Stimulated activated naive CD8-positive, alpha-beta T cell treated with anti-CD3 and anti-CD28 coated beads, Interleukin-15, Interleukin-2, amounts not matched to agents 100 ng/mL and 50 ng/mL, for 24 hours (primary cell): ENCODE data around the gene NGEF.
"Not testable (repeated sequence)": the region's sequence is repeated elsewhere in the genome, so short reads cannot be mapped to it uniquely, and the experiment has no call there.

Source experiments
- H3K27ac Mint-ChIP-seq: one replicate; pipeline ENCODE4 v1.8.0; 2021; ENCODE audit warnings: mild to moderate bottlenecking, mixed read lengths
- H3K27me3 Mint-ChIP-seq: one replicate; pipeline ENCODE4 v1.8.0; 2021; ENCODE audit warnings: mixed read lengths
- H3K36me3 Mint-ChIP-seq: one replicate; pipeline ENCODE4 v1.8.0; 2021; ENCODE audit warnings: low read depth, mixed read lengths
- H3K4me1 Mint-ChIP-seq: one replicate; pipeline ENCODE4 v1.8.0; 2021; ENCODE audit warnings: low read depth, mixed read lengths
- H3K4me3 Mint-ChIP-seq: one replicate; pipeline ENCODE4 v1.8.0; 2021; ENCODE audit warnings: mild to moderate bottlenecking, mixed read lengths
- H3K9me3 Mint-ChIP-seq: one replicate; pipeline ENCODE4 v1.8.0; 2021; ENCODE audit warnings: mixed read lengths

Gene NGEF

GRCh38 chr2:232907718-232908085 lies 105.4 kb downstream of the NGEF start:
- not testable (repeated sequence) for H3K4me1 Mint-ChIP-seq, H3K4me3 Mint-ChIP-seq, H3K36me3 Mint-ChIP-seq, H3K27ac Mint-ChIP-seq
- H3K9me3 Mint-ChIP-seq = peaks cover 11% of the 10 kb centered on the region
- H3K27me3 Mint-ChIP-seq = peaks cover 33% of the 10 kb centered on the region

DNA sequence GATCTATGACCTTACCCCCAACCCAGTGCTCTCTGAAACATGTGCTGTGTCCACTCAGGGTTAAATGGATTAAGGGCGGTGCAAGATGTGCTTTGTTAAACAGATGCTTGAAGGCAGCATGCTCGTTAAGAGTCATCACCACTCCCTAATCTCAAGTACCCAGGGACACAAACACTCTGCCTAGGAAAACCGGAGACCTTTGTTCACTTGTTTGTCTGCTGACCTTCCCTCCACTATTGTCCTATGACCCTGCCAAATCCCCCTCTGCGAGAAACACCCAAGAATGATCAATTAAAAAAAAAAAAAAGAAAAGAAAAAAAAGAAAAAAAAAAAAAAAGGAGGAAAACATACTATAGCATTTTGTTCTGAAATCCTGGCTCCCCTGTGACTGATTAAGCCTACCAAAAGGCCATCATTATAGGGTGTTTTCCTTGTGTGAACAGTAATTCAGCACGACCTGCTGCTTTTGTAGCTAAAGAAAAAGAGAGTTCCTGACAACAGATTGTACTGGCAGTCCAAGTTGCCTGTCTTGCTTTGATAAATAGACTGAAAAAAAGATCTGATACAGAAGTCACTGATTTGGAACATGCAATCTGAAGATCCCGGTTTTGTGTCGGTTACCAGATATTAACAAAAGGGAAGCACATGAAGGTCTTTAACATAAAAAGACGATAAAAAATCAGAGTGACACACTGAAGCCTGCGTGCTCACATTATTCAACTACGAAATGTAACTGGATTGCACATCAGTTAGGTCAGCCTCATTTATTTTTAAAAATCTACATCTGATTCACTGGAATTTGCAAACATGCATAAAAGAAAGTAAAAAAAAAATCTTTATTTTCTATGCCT lies 106.0 kb downstream of the NGEF start:
- H3K27ac Mint-ChIP-seq, H3K36me3 Mint-ChIP-seq, H3K4me1 Mint-ChIP-seq, H3K4me3 Mint-ChIP-seq: not testable (repeated sequence)
- Mint-ChIP-seq H3K27me3 (peaks cover 29% of the 10 kb centered on the region), H3K9me3 (peaks cover 11% of the 10 kb centered on the region)

DNA sequence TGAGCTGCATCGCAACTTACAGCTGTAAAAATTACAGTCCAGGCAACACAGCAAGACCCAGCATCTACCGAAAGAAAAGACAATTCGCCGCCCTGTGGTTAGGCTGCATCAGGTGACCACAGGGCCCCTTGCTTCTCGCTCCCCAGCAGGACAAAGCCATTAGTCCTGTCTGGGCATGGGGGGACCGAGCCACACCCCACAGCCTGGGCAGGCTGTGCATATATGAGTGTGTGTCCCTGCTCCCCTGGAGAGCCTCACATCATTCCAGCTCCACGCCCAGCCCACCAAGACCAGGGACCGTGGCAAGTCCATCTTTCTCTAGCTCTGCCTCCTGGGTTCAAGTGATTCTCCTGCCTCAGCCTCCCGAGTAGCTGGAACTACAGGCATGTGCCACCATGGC lies 109.1 kb downstream of the NGEF start:
- Mint-ChIP-seq H3K9me3 (no peaks in the 10 kb centered on the region), H3K27ac (no peak overlapping the region), H3K4me1 (peaks cover 6% of the 10 kb centered on the region), H3K4me3 (no peak overlapping the region), H3K27me3 (peaks cover 6% of the 10 kb centered on the region), H3K36me3 (no peaks in the 10 kb centered on the region)

GRCh38 chr2:232901736-232902578 lies 111.1 kb downstream of the NGEF start:
- H3K36me3 Mint-ChIP-seq = no peaks in the 10 kb centered on the region
- H3K27ac Mint-ChIP-seq = no peak overlapping the region
- no peak overlapping the region for H3K4me3 Mint-ChIP-seq
- no peaks in the 10 kb centered on the region for H3K27me3 Mint-ChIP-seq
- no peaks in the 10 kb centered on the region for H3K9me3 Mint-ChIP-seq
- peaks cover 6% of the 10 kb centered on the region for H3K4me1 Mint-ChIP-seq

DNA sequence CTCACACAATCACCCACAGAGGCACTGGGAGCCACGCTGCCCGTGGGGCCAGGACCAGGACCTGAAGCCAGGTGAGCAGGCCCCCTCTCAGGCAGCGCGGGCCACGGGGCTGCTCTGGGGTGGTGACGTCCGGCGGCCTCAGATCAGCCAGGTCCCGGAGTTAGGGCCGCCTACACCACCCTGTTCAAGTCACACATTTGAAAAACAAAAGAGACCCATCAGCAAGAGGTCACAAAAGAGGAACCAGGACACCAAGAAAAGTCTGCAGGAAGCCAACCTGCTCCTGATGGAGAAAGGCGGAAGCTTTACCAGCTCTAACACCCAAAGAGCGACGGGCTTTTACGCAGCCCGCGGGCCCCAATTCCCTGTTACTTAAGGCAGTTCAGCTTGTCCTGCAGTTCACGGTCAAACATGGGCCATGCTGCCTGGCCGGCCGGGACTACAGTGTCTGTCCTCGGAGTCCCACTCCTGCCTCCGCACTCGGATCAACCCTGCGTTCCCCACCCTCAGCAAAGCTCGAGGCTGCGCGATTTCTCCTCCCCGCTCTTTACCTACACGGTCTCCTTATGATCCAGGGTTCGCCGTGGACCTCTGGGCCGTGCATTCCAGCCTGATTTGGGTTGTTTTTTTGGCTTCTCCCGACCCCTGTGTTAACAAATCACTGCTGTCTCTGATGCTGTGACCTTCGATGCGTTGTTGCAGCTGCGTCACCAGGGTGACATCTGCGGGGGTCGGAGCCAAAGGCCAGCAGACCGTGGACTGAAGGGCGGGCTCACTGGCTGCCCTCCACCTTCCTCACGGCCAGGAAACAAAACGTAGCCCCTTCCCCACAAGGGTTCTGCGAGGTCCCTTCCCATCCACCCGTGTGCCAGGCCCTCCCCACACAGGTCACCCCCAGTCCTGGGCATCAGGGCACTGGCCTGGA lies 112.0 kb downstream of the NGEF start:
- H3K27me3 Mint-ChIP-seq = no peaks in the 10 kb centered on the region
- no peak overlapping the region for H3K27ac Mint-ChIP-seq
- no peak overlapping the region for H3K4me3 Mint-ChIP-seq
- H3K36me3 Mint-ChIP-seq = no peaks in the 10 kb centered on the region
- no peaks in the 10 kb centered on the region for H3K9me3 Mint-ChIP-seq
- H3K4me1 Mint-ChIP-seq = peaks cover 8% of the 10 kb centered on the region

DNA sequence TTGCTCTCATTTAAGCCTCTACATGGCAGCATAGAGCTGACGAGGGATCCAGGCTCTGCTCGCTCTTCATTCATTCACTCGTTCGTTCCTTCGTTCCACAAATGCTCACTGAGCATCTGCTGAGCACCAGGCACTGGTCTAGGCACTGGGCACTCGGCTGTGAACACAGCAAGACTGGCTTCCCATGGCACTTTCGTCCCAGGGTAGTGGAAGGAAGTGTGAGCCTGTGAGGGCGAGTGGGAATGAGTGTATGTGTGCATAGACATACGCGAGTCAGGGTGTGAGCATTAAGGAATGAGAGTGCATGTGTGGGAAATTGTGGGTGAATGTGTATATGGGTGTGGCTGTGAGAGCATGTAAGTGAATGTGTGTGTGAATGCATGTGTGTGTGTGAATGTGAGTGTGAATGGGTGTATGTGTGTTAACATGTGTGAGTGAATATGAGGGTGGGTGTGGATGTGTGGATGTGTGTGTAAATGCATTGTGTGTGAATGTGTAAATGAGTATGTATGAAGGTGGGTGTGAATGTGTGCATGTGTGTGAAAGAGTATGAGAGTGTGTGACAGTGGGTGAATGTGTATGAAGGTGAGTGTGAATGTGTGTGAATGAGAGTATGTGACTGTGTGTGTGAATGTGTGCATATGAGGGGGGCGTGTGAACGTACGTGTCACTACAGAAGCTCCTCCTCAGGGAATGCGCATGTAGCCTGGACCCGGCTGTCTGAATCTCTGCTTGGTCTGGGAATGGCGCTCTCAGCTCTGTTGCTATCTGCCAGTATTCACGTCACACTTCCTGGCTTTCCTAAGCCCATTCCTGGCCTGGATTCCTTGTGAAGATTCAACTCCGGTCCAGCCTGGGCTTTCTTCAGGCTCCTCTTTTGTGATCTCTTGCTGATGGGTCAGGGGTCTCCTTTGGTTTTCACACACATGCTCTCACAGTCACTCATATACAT lies 114.2 kb downstream of the NGEF start:
- no peaks in the 10 kb centered on the region for H3K27me3 Mint-ChIP-seq
- peaks cover 11% of the 10 kb centered on the region for H3K4me1 Mint-ChIP-seq
- no peak overlapping the region for H3K4me3 Mint-ChIP-seq
- H3K36me3 Mint-ChIP-seq = no peaks in the 10 kb centered on the region
- H3K27ac Mint-ChIP-seq = no peak overlapping the region
- H3K9me3 Mint-ChIP-seq = no peaks in the 10 kb centered on the region

GRCh38 chr2:232897598-232898408 lies 115.3 kb downstream of the NGEF start:
- Mint-ChIP-seq H3K4me1 (peaks cover 11% of the 10 kb centered on the region), H3K27ac (no peak overlapping the region), H3K27me3 (no peaks in the 10 kb centered on the region), H3K4me3 (peak overlapping the region; percentile 6), H3K9me3 (no peaks in the 10 kb centered on the region), H3K36me3 (no peaks in the 10 kb centered on the region)

DNA sequence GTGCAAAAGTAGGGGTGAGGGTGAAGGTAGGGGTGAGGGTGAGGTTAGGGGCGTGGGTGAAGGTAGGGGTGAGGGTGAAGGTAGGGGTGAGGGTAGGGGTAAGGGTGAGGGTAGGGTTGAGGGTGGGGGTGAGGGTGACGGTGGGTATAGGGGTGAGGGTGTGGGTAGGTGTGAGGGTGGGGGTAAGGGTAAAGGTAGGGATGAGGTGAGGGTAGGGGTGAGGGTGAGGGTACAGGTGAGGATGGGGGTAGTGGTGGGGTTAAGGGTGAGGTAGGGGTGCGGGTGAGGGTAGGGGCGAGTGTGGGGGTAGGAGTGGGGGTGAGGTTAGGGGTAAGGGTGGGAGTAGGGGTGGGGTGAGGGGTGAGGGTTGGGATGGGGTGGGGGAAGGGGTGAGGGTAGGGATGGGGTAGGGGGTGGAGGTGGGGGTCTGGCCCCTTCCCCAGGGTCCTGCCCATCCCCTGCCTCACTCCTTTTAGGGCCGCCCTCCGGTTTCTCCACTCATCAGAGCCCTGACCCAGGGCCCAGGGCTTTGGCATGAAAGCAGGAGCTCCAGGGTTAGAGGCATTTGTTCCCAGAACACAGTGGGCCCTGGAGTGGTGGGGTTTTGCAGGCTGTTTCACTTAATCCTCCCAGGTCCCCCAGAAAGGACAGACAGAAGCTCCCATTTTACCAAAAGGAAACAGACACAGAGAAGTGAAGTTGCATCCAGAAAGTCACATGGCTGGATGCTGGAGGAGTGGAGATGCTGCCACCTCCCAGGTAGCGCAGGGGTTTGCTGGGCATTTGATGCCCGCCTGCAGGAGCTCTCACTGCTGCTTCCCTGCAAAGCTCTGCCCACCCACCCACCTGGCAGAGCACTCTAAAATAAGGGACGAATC lies 116.1 kb downstream of the NGEF start:
- H3K4me3 Mint-ChIP-seq = no peak overlapping the region
- no peak overlapping the region for H3K27ac Mint-ChIP-seq
- H3K36me3 Mint-ChIP-seq = no peaks in the 10 kb centered on the region
- H3K27me3 Mint-ChIP-seq = peaks cover 7% of the 10 kb centered on the region
- H3K4me1 Mint-ChIP-seq = peaks cover 8% of the 10 kb centered on the region
- no peaks in the 10 kb centered on the region for H3K9me3 Mint-ChIP-seq

GRCh38 chr2:232896111-232896510 lies 116.9 kb downstream of the NGEF start:
- H3K36me3 Mint-ChIP-seq = no peaks in the 10 kb centered on the region
- no peak overlapping the region for H3K4me3 Mint-ChIP-seq

DNA sequence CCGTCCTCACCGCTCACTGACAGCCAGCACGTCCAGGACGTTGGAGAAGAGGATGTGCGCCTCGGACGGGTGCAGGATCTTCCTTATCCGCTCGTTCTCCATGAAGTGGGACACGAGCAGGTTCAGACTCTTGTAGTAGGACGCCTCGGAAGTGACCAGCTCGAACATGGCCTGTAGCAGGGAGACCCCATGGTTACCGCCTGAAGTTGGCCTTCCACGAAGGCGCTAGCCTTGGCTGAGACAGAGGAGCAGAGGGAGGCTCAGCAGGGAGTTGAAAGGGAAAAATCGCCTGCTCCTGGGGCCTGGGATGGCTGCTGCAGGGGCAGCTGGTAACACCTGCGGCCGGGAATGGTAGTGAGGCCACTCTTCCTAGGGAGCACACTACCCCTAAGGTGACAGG lies 118.3 kb downstream of the NGEF start:
- peaks cover 5% of the 10 kb centered on the region for H3K4me1 Mint-ChIP-seq
- H3K4me3 Mint-ChIP-seq = no peak overlapping the region
- no peaks in the 10 kb centered on the region for H3K9me3 Mint-ChIP-seq
- no peak overlapping the region for H3K27ac Mint-ChIP-seq
- no peaks in the 10 kb centered on the region for H3K36me3 Mint-ChIP-seq
- peaks cover 15% of the 10 kb centered on the region for H3K27me3 Mint-ChIP-seq

More at GRCh38 chr2:232896111-232896510, 116.9 kb downstream of the NGEF start:
- Mint-ChIP-seq H3K27me3 (peaks cover 10% of the 10 kb centered on the region), H3K4me1 (peaks cover 5% of the 10 kb centered on the region), H3K9me3 (no peaks in the 10 kb centered on the region), H3K27ac (no peak overlapping the region)

DNA sequence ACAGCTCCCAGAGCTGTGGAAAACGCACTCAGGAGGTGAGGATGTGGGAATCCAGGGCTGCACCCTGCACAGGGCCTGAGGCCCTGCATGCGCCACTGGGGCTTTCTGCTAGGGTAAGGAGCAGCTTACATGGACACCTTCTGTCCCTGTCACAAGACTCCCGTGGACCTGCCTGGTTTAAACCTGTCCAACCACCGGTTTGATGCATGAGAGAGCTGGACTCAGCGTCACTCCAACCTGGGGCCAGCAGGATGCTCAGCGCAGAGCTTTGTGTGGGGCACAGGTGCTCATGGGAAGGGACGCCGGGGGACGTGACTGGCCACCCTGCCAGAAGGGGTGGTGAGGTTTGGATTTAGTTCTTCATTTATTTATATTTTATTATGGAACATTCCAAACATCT lies 118.8 kb downstream of the NGEF start:
- Mint-ChIP-seq H3K36me3 (no peaks in the 10 kb centered on the region), H3K27ac (no peak overlapping the region), H3K9me3 (no peaks in the 10 kb centered on the region), H3K27me3 (peaks cover 15% of the 10 kb centered on the region), H3K4me1 (peaks cover 5% of the 10 kb centered on the region), H3K4me3 (no peak overlapping the region)

DNA sequence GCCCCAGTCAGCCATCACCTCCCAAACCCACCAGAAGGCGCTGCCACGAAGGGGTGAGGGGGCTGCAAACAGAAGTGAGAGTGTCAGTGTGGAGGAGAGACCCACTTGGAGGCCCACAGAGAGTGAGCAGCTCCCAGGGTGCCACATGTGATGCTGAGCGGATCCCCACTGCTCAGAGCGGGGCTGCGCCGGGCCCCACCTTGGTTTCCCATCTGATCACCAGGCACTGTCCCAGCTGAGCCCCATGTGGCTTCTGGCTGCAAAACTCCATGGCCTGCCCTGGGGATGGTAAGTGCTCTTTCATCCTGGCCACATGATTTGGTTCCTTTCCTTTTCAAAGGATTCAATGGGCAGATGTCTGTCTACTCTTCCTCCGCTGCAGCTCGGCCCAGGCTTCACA lies 119.2 kb downstream of the NGEF start:
- Mint-ChIP-seq H3K4me1 (peaks cover 5% of the 10 kb centered on the region), H3K27ac (no peak overlapping the region)

More for the DNA sequence above, 119.2 kb downstream of the NGEF start:
- H3K4me3 Mint-ChIP-seq = no peak overlapping the region
- peaks cover 15% of the 10 kb centered on the region for H3K27me3 Mint-ChIP-seq
- H3K36me3 Mint-ChIP-seq = no peaks in the 10 kb centered on the region
- no peaks in the 10 kb centered on the region for H3K9me3 Mint-ChIP-seq
